HG03442 (cell line): Measurements from ENCODE around the gene CDC42EP5.

Experiments
- ATAC-seq: cut with Tn5 transposase; IDR thresholded peaks from one replicate; pipeline ENCODE4 v1.9.1; 2021; ENCODE audit warnings: mild to moderate bottlenecking, moderate library complexity; ENCODE audit not compliant: unreplicated experiment

The CDC42EP5 gene

GRCh38 chr19:54428323-54429175 is 44.5 kb downstream of the CDC42EP5 start:
- no peak for ATAC-seq

DNA sequence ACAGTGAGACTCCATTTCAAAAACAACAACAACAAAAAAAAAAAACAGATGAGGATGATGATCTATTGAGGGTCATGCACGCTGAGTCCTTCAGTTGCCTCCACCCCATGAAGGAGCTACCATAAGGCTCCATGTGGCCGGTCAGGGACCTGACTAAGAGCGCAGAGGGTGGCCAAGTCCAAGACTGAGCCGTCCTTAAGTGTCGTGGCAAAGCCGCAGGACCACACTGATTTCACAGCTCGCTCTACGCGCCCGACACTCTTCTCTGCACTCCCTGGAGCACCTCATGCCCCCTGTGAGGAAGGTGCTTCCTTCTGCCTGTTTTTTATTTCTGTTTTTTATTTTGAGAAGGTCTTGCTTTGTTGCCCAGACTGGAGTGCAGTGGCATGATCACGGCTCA is 45.5 kb downstream of the CDC42EP5 start:
- ATAC-seq: no peak

DNA sequence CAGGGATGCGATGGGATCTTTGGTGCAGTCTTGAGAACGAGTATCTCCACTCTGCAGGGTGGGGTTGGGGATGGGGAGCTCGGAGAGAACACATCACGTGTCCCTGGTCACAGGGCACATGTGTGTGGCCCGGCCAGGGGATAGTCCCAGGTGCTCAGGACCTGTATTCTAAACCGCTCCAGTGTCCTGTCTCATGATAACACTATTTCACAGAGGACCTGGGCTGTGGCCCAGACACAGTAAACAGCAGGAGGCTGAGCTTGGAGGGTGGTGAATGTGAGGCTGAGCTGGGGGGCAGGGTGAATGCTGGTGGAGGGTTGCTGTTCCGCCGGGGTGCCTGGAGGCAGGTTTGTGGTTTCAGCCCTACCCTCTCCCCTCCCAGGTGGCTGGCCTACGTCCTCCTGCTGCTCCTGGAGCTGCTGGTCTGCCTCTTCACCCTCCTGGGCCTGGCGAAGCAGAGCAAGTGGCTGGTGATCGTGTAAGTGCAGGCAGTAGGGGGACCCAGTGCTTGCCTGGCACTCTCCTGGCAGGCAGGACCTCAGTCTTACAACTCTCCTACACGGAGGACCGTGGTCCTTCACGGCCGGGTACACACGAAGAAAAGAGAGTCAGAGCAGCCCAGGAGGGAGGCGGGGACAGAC is 46.7 kb downstream of the CDC42EP5 start:
- ATAC-seq: no peak

GRCh38 chr19:54425382-54425723 is 47.7 kb downstream of the CDC42EP5 start:
- ATAC-seq: no peak

DNA sequence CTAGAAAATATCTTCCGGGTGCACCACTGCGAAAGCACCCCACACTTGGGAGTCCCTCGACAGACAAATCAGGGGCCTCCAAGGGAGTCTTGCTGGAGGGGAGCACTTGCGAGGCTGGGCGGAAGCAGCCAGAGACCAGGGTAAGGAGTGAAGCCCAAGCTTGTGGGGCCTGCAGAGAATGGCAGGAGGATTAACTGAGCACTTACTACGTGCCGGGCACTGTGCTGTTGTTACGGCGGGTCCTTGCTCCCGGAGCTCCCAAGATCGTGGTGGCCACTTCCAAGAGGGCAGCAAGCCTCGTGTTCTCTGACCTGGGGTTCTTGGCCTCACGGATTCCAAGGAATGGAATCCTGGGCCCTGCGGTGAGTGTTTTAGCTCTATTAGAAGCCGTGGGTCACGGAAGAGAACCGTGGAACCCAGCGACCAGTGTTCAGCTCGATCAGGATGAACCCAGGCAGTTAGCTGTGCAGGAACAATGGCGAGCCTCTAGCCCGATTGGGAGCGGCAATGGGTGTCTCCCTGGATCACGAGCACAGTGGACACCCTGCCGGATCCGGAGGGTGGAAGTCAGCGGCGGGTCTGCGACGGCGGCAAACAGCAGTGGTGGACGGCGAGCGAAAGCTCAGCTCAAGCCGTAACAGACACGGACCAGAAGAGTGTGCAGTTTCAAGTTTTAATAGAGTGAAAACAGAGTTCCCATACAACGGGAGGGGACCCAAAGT is 48.3 kb downstream of the CDC42EP5 start:
- no peak for ATAC-seq

DNA sequence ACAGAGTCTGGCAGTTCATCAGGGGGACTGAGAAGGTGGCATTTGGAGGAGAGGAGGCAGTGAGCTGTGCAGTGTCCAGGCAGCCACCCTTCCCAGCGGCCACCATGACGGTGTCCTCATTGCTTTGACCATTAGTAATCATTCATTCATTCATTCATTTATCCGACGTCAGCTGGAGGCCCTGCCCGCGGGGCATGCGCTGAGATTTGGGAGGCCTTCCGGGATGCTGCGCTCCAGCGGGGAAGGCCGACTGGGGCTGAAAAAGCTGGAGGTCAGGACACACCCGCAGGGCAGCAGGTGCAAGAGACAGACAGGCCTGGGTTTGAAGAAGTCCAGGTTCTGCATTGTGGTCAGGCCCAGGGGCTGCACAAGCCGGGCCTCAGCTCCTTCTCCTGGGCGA is 48.9 kb downstream of the CDC42EP5 start:
- ATAC-seq: no peak

GRCh38 chr19:54422136-54422535 is 51.0 kb downstream of the CDC42EP5 start:
- no peak for ATAC-seq

- ATAC-seq: no peak
Observed at GRCh38 chr19:54421521-54421920, 51.6 kb downstream of the CDC42EP5 start.

DNA sequence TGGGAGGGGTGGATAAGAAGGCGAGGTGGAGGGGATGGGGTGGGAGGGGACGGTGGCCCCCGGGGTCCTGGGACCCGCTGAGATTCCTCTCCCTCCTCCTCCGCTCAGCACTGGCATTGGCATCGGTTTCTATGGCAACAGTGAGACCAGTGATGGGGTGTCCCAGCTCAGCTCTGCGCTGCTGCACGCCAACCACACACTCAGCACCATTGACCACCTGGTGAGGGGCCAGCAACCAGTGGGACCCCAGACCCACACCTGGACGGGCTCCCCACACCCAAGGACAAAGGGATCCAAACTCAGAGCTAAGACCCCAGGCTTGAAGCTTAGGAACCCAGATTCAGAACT is 52.0 kb downstream of the CDC42EP5 start:
- ATAC-seq: no peak

DNA sequence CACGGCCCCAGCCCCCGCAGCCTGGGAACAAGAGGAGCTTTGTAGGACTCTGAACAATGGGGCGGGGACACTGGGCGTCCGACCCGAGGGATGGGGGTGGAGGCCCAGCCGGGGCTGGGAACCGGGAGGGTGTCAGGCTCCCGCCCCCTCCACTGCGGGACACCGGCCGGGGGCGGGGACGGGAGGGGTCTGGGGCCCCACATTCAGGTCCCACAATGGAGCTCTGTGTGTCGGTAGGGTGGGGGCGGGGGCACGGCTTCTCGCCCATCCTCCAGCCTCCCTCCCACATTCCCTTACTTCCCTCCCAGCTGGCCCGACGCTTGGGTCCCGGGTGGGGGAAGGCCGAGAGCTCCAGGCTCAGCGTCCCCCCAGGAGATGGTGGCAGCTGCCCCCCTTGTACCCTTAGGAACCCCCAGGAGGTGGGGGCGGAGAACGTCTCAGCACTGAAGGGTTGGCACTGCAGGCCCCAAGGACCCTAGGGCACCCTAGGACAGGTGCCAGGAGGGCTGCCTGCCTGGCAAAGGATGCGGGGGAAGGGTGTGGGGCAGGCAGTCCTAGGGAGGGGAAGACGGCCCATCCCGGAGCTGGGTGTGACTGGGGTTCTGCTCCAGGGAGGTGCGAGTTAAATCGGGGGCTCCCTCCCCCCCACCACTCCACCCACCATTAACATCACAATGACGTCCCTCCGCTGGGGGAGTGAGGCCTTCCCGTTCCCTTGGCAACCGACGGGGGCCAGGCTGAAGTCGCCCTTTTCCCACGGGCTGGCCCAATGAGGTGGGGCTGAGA is 52.5 kb downstream of the CDC42EP5 start:
- ATAC-seq: no peak

DNA sequence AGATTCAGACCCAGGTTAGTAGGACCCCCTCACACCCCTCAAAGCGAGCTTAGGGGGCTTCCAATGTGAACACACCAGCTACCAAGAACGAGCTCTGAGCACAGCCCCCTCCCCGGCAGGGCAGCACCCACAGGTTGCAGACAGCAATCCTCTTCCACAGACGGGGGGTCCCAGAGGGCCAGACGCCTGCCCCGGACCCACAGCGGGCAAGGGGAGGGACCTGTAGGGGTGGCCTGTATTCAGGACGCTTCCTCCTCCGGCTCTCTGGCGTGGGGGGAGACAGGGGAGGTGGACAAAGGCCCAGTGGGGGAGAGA is 53.1 kb downstream of the CDC42EP5 start:
- ATAC-seq: no peak

DNA sequence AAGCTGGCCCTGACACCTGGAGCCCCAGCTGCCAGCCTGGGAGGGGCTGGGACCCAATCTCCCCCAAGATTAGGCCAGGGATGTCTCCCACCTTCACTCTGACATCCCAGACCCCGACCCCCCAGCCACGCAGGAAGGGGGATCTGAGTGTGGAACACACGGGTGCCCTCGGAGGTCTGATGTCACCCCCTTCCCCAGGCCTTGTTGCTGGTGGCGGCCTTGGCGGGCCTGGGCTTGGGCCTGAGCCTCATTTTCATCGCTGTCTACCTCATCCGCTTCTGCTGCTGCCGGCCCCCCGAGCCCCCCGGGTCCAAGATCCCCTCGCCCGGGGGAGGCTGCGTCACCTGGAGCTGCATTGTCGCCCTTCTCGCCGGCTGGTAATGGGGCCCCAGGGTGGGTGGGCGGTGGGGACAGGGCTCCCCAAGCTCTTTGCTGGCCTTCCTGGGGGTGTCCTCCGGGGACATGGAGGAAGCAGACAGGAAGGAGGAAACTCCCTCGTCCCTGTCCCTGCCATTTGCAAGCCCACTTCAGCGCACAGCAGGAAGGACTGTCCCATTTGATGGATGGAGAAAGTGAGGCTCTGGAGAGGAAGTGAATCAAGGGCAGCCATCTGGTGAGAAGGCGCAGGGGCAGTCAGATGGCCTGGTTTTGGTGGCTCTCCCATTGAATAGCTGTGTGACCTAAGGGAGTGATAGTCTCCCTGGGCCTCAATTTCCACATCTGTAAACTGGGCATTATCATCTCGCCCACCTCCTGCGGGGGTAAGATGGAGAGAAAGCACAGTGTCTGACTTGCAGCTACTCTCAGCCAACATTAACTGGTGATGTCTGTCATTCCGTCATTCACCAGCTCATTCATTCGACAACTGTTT is 53.9 kb downstream of the CDC42EP5 start:
- no peak for ATAC-seq

GRCh38 chr19:54418030-54418929 is 54.8 kb downstream of the CDC42EP5 start:
- ATAC-seq: no peak

- no peak for ATAC-seq
Observed at GRCh38 chr19:54416695-54417491, 56.2 kb downstream of the CDC42EP5 start.

DNA sequence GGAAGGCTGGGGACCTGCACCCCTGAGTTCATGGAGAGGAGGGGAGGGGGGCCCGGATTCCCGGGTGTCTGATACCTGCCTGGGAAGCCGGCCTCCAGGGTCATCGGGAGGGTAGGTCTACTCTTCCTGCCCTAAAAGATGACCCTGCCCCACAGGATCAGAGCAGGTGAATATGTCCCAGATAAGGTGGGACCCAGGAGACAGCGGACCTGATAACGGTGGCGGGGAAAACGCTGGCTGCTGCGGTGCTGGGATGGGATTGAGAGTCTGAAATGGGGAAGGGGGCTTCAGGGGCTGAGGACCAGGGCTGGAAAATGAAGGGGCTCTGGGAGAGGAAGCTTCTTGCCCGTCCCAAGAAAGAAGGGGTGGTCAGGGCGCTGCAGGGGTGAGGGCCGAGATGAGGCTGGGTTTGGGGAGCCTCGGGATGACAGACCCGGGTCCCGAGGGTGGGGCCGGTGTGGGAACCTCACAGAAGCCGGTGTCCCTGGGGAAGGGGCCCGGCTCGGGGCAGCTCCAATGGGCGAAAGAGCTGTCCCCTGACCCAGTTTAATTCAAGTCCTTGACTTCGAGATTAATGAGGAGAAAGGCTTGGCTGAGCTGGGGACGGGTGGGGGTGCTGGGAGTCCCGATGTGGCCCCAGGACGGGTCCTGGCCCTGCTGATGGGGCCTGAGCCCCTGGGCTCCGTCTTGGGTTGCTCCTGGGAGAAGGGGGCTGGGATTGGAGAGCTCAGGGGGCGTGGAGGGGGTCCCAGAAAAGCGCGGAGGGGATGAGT is 57.0 kb downstream of the CDC42EP5 start:
- no peak for ATAC-seq

- ATAC-seq: no peak
Observed at GRCh38 chr19:54415208-54415900, 57.7 kb downstream of the CDC42EP5 start, which contains the start of gene TTYH1. Gene TTYH1, plus strand, starts transcription at chr19:54415464. Its CDS starts 89 bp downstream, at chr19:54415553.
